ENCODE results near the gene TP73. TPM values are rescaled to one million over a fixed set of nuclear protein-coding genes. Genes with fewer than 3 reads are reported as not detected.

The TP73 gene
- polyA plus RNA-seq, 1 donor from 2014 or later, result not detected

GRCh38 chr1:3616861-3617260 is 35.5 kb upstream of the TP73 start:
- Histone ChIP-seq H2AFZ (ENCODE audit: low read depth, low read length) (no peak overlapping the region), H3K4me3 (ENCODE audit: low read length) (no peak overlapping the region), H3K27ac (ENCODE audit: low read length) (peak overlapping the region; percentile 34), H3K9me2 (ENCODE audit: insufficient read depth, low read length) (no peaks in the 10 kb centered on the region), H3K9me3 (ENCODE audit: low read length) (no peaks in the 10 kb centered on the region), H3K4me2 (ENCODE audit: low read length) (no peak overlapping the region), H3K36me3 (ENCODE audit: insufficient read depth, low read length) (no peaks in the 10 kb centered on the region), H4K20me1 (ENCODE audit: insufficient read depth) (no peaks in the 10 kb centered on the region), H3K27me3 (ENCODE audit: insufficient read depth, low read depth, low read length) (no peaks in the 10 kb centered on the region), H3K79me2 (replicated peaks; ENCODE audit: insufficient read depth, low read length) (no peaks in the 10 kb centered on the region), H3F3A (ENCODE audit: insufficient read depth, low read length, poor library complexity, severe bottlenecking) (no peaks in the 10 kb centered on the region), H3K9ac (ENCODE audit: low read length) (no peak overlapping the region)
- TF ChIP-seq, protein P1, sequence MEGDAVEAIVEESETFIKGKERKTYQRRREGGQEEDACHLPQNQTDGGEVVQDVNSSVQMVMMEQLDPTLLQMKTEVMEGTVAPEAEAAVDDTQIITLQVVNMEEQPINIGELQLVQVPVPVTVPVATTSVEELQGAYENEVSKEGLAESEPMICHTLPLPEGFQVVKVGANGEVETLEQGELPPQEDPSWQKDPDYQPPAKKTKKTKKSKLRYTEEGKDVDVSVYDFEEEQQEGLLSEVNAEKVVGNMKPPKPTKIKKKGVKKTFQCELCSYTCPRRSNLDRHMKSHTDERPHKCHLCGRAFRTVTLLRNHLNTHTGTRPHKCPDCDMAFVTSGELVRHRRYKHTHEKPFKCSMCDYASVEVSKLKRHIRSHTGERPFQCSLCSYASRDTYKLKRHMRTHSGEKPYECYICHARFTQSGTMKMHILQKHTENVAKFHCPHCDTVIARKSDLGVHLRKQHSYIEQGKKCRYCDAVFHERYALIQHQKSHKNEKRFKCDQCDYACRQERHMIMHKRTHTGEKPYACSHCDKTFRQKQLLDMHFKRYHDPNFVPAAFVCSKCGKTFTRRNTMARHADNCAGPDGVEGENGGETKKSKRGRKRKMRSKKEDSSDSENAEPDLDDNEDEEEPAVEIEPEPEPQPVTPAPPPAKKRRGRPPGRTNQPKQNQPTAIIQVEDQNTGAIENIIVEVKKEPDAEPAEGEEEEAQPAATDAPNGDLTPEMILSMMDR (IDR thresholded peaks at IDR 0.05; ENCODE audit: poor library complexity, severe bottlenecking), result no peak
- no peak for TF ChIP-seq MXI1 (conservative IDR thresholded peaks at IDR 0.05; ENCODE audit: poor library complexity, severe bottlenecking)
- TF ChIP-seq TAF1 (IDR thresholded peaks at IDR 0.05; ENCODE audit: low read depth), result no peak
- TF ChIP-seq, protein P2, sequence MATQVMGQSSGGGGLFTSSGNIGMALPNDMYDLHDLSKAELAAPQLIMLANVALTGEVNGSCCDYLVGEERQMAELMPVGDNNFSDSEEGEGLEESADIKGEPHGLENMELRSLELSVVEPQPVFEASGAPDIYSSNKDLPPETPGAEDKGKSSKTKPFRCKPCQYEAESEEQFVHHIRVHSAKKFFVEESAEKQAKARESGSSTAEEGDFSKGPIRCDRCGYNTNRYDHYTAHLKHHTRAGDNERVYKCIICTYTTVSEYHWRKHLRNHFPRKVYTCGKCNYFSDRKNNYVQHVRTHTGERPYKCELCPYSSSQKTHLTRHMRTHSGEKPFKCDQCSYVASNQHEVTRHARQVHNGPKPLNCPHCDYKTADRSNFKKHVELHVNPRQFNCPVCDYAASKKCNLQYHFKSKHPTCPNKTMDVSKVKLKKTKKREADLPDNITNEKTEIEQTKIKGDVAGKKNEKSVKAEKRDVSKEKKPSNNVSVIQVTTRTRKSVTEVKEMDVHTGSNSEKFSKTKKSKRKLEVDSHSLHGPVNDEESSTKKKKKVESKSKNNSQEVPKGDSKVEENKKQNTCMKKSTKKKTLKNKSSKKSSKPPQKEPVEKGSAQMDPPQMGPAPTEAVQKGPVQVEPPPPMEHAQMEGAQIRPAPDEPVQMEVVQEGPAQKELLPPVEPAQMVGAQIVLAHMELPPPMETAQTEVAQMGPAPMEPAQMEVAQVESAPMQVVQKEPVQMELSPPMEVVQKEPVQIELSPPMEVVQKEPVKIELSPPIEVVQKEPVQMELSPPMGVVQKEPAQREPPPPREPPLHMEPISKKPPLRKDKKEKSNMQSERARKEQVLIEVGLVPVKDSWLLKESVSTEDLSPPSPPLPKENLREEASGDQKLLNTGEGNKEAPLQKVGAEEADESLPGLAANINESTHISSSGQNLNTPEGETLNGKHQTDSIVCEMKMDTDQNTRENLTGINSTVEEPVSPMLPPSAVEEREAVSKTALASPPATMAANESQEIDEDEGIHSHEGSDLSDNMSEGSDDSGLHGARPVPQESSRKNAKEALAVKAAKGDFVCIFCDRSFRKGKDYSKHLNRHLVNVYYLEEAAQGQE (IDR thresholded peaks at IDR 0.05; ENCODE audit: borderline replicate concordance), result no peak
- no peak for TF ChIP-seq EZH2 (IDR thresholded peaks at IDR 0.05; ENCODE audit: borderline replicate concordance, insufficient read depth, low read length, poor library complexity, severe bottlenecking)
- no peak for TF ChIP-seq SMC3 (conservative IDR thresholded peaks at IDR 0.05; ENCODE audit: poor library complexity)
- no peak for TF ChIP-seq EP300 (conservative IDR thresholded peaks at IDR 0.05; ENCODE audit: poor library complexity, severe bottlenecking)
- TF ChIP-seq RAD21 (conservative IDR thresholded peaks at IDR 0.05), result no peak
- TF ChIP-seq POLR2AphosphoS5 (IDR thresholded peaks at IDR 0.05), result no peak

DNA sequence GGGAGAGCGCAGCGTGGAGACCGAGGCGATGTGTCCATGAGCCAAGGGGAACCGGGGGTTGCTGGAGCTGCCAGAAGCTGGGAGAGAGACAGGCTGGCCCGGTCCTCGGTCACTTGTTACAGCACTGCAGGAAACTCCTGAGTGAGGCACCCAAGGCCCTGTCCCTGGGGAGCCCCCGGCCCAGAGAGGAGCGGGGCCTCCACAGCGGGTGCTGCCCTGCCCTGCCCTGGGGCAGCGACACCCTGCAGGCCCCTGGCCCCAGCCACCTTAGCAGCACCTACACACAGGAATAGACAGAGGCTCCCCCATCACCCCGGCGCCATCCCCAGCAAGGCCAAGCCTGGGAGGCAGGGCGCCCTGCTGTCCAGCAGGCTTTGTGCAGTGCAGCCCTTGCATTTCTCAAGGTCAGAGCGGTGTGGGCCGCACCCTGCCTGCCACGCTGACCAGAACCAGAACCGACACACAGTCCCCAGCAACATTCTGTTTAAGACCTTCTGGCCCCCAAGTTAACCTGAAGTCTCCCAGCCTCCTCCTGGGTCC is 34.4 kb upstream of the TP73 start:
- Histone ChIP-seq H3K4me3 (ENCODE audit: low read length) (no peak overlapping the region), H3K9me2 (ENCODE audit: insufficient read depth, low read length) (no peaks in the 10 kb centered on the region), H3K79me2 (replicated peaks; ENCODE audit: insufficient read depth, low read length) (no peaks in the 10 kb centered on the region), H3K27me3 (ENCODE audit: insufficient read depth, low read depth, low read length) (no peaks in the 10 kb centered on the region), H2AFZ (ENCODE audit: low read depth, low read length) (no peak overlapping the region), H3K27ac (ENCODE audit: low read length) (no peak overlapping the region), H3K4me2 (ENCODE audit: low read length) (no peak overlapping the region), H3K36me3 (ENCODE audit: insufficient read depth, low read length) (no peaks in the 10 kb centered on the region), H3F3A (ENCODE audit: insufficient read depth, low read length, poor library complexity, severe bottlenecking) (no peaks in the 10 kb centered on the region), H4K20me1 (ENCODE audit: insufficient read depth) (no peaks in the 10 kb centered on the region), H3K9me3 (ENCODE audit: low read length) (no peaks in the 10 kb centered on the region), H3K9ac (ENCODE audit: low read length) (no peak overlapping the region)
- TF ChIP-seq SMC3 (conservative IDR thresholded peaks at IDR 0.05; ENCODE audit: poor library complexity), result no peak
- no peak for TF ChIP-seq TAF1 (IDR thresholded peaks at IDR 0.05; ENCODE audit: low read depth)
- no peak for TF ChIP-seq EZH2 (IDR thresholded peaks at IDR 0.05; ENCODE audit: borderline replicate concordance, insufficient read depth, low read length, poor library complexity, severe bottlenecking)
- TF ChIP-seq, protein P1 (IDR thresholded peaks at IDR 0.05; ENCODE audit: poor library complexity, severe bottlenecking), result no peak
- TF ChIP-seq, protein P2 (IDR thresholded peaks at IDR 0.05; ENCODE audit: borderline replicate concordance), result no peak

Data from neural cell (in vitro differentiated cells).